NOMO-1 (cell line): ENCODE results near the gene ABT1.

Experiments used
- DNase-seq, 2 experiments: peaks; one replicate each; lab custom pipeline; 2025; ENCODE audit not compliant: unreplicated experiment in 2 of 2; lab: John Stamatoyannopoulos, UW

ABT1 gene

DNA sequence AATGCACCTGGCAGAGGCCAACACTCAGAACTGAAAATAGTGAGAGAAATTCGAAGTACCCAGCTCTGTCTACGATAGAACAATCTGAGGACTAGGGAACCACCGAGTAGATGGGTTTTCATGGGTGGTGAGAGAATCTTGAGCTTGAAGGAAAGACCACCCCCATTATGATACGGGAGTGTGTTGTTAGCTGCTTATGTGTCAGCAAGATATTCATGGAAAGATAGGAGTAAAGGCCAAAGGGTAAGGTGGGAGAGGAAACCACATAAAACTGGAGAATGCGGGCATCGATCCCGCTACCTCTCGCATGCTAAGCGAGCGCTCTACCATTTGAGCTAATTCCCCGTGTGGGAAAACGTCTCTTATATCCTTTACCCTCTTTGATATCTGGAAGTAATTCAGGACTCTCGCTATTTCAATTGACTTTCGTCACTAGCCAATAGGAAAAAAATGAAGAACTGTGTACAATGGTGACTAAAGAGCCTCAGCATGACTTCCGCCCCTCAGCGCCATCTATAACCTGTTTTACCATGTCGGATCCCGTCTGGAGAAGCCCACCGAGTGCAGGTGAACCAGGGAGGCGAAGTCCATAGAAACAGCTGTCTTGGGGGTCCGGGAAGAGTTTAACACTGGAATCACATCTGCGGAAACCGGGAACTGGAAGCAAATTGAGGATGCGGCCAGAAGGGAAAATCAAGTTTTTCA lies 25.0 kb upstream of the ABT1 start:
- peak; percentile 30 to 69 for DNase-seq

DNA sequence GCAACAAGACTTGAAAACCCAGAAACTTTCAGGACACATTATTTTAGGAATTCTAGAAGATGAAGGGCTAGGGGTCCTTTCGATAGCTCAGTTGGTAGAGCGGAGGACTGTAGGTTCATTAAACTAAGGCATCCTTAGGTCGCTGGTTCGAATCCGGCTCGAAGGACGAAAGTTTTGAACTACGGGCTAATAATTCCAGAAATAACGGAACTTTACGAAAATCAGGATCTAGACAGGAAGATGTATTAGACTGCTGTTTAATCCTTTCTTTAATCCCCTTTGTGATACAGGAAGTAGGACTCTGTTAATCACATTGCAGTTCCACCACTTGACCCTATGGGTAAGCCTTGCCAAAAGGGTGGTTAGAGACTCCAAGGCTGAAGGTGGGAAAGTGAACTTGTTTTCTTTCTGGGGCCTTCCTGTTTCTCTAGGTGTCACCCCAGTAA lies 21.2 kb upstream of the ABT1 start:
- peak in 1 of 2 experiments; percentile 24 for DNase-seq

DNA sequence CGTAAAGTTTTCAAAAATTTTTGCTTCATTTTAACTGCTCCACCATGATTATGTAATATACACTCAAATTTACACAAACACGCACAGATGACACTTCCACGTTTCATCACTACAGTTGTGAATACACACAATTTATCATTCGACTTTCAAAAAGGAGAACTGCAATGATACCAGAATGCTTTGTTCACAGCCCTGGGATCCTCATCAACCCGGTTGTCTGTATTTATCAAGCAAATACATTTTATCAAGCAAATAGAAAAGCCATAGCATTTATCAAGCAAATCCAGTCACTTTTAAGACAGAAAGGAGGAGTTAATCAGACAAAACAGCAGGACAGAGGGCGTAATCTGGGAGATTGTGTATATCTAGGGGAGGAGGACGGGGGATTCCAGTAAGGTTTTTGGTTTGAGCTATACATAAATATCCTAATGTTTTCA lies 20.3 kb upstream of the ABT1 start:
- peak in 1 of 2 experiments; percentile 52 for DNase-seq

DNA sequence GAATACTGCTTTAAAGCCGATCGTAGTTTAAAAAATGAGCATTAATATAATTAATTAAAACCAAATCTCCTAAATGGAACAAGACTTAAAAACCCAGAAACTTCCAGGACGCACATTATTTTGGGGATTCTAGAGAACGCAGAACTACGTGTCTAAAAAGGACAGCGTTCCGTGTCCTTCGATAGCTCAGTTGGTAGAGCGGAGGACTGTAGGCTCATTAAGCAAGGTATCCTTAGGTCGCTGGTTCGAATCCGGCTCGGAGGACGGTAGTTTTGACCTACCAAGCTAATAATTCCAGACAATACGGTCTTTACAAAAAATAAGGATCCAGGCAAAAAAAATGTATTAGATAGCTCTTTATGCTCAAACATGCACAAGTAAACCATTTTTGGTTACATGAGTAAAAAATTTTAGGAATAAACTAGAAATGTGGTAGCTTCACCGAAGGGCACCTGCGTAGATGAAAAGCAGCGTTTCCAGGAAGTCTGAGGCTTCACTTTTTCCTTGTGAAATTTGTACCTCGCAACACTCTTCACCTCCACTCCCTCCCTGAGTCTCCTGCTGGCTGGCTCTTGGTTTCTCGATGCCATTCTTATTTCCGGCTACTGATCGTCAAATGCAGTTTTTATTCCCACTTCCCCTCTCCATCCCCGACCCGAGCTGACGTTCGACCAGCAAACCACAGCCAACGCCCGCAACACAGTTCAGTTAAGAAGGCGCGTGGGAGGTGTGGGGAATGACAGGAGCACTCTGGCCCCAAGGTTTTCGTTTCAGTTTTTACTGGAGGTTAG lies 19.6 kb upstream of the ABT1 start:
- DNase-seq = peak; percentile 71 to 72

DNA sequence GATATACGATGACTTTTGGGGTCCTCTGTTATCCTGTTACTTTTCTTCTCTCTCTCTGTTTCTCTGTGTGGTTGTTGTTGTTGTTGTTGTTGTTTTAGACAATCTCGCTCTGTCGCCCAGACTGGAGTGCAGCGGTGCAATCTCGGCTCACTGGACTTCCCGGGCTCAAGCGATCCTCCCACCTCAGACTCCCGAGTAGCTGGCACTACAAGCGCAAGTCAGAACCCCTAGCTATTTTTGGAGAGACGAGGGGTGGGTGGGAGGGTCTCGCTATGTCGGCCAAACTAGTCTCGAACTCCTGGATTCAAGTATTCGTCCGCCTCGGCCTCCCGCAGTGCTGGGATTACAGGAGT lies 19.1 kb upstream of the ABT1 start:
- DNase-seq = no peak

DNA sequence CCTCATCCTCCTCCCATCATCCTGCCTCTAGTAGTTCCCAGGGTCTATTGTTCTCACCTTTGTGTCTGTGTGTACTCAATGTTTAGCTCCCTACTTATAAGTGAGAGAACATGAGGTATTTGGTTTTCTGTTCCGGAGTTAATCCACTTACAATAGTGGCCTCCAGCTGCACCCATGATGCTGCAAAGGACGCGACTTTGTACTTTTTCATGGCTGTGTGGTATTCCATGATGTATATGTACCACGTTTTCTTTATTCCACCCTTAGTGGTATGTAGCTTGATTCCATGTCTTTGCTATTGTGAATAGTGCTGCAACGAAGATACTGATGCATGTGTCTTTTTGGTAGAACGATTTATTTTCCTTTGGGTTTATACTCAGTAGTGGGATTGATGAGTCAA lies 18.5 kb upstream of the ABT1 start:
- no peak for DNase-seq

DNA sequence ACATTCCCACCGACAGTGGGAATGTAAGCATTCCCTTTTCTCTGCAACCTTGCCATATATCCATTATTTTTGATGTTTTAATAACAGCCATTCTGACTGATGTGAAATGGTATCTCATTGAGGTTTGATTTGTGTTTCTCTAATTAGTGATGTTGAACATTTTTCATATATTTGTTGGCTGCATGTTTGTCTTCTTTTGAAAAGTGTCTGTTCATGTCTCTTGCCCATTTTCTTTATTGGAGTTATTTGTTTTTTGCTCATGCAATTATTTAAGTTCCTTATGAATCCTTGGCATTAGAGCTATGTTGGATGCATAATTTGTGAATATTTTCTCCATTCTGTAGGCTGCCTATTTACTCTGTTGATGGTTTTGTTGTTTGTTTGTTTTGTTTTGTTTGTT lies 18.0 kb upstream of the ABT1 start:
- DNase-seq = no peak

DNA sequence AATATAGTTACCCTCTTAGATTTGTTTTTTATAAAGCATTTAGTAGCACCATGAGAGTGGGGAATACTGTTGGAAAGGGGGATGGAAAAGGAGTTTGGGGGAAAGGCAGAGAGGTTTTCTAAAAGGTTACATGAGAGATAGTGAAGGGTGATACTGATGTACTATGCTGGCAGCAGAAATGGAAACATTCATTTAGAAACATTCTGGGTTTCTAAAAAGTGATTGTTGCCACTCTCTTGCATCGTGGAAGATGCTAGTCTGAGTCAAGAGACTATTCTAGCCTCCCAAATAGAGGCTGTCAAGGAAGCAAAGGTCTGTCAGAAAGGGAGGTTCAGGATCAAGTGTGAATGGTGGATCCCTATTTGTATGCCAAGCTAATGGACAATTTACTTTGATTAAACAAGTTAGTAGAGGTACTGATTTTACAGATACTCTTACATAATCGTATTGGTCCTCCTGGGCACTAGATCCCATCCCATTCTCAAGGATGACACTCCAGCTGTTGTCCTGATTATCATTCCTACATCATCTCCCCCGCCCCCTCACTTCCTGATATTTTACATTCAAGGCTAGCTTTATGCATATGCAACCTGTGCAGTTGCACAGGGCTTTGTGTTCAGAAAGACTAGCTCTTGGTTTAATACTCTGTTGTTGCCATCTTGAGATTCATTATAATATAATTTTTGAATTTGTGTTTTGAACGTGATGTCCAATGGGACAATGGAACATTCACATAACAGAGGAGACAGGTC lies 15.4 kb upstream of the ABT1 start:
- DNase-seq = no peak

DNA sequence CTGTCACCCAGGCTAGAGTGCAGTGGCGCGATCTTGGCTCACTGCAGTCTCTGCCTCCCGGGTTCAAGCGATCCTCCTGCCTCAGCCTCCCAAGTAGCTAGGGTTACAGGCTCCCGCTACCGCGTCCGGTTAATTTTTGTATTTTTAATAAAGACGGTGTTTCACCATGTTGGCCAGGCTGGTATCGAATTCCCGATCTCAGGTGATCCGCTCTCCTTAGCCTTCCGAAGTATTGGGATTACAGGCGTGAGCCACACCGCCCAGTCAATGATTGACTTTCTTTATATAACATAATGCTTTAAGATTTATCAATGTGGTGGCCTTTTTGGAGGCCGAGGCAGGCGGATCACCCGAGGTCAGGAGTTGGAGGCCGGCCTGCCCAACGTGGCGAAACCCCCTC lies 7.8 kb upstream of the ABT1 start:
- no peak for DNase-seq

DNA sequence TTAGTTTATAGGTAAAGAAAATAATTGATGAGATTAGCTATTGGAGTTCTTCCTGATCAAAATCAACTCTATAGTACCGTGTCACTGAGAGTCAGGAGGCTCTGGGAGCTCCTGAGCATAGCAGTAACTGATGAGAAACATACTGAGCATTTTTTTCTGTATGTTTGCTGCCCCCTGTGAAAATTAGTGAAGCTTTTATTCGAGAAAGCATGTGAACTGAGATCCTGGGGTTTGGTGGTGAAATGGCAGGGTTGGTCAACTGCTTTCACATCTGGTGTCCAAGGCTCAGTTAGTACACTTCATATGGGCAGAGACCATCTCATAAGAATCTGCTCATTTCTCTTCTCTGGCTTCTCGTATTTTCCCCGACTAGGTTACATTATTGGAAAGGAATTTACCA lies 4.1 kb upstream of the ABT1 start:
- DNase-seq = no peak

DNA sequence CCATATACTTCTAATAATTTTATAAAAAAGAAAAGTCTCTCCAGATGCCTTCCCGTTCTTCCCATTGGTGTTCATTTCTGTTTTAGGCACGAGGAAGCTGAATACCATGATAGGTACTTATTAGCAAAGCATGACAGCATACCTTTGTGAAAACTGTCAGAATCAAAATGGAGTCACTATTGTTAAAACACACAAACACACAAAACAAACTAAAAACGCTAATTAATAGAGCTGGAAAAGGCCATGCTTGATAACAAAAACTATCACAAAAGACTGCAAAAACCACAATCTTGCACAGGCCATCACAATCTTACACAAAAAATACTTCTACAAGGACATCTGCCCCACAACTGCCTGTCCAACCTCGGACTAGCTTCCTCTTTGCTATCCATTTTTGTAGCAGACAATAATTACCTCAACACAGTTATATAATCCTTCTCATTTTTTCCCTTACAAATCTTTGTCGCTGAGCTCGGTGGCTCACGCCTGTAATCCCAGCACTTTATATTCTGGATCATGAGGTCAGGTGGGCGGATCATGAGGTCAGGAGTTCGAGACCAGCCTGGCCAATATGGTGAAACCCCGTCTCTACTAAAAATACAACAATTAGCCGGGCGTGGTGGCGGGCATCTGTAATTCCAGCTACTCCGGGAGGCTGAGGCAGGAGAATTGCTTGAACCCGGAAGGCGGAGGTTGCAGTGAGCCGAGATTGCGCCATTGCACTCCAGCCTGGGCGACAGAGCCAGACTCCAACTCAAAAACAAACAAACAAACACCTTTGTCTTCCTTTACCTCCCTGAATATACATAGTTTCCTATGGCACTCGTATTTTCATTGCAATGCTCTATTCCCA lies 3.2 kb upstream of the ABT1 start:
- no peak for DNase-seq

DNA sequence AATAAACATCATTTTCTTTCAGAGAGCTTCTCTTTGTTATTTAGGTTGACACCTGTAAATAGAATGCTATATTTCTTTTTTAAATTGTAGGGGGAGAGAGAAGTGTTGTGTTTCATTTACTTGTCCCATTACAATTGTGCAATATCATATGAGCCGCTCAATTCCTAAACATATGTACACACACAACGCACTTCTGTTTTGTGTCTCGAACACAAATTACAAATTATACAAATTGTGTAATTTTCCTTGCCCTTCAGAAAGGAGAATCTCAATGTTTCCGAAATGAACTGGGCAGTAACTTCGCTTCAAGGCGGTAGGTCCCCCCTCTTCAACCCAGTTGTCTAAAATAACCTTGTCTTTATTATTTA lies 2.6 kb upstream of the ABT1 start:
- peak in 1 of 2 experiments; percentile 33 for DNase-seq

DNA sequence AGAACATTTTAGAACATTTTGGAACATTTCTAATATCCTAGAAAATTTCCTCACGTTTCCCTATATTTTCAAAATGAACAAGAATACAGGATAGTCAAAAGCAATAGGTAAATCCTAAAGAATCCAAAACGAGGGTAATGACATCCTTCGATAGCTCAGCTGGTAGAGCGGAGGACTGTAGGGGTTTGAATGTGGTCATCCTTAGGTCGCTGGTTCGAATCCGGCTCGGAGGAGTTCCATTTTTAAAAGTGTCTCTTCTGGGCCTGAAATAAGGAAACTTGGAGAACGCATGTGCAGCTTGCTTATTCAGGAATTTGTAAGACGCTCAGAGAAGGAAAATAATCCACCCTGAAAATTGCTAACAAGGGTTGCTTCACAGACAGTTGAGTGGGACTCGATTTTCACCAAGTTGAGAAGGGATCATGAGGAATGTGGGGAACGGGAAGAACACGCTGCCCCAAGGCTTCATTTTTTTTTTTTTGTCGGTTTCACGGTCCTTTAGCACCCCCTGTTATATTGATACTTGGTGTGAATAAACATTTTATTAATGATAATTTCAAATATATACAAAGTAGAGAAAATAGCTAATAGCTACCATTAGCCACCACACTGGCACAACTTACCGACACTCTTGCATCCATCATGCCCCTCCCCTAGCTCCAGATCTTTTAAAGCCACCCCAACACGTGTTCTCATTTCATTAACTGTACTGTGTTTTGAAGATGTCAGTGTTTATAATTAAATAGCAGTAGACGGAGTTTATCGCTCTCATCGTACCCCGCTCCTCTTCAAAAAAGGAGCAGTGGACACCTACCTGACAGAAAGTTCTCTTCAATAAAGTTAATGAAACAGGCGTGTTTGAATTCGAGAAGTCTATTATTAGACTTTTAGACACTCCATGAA lies 1.8 kb upstream of the ABT1 start:
- DNase-seq = no peak

DNA sequence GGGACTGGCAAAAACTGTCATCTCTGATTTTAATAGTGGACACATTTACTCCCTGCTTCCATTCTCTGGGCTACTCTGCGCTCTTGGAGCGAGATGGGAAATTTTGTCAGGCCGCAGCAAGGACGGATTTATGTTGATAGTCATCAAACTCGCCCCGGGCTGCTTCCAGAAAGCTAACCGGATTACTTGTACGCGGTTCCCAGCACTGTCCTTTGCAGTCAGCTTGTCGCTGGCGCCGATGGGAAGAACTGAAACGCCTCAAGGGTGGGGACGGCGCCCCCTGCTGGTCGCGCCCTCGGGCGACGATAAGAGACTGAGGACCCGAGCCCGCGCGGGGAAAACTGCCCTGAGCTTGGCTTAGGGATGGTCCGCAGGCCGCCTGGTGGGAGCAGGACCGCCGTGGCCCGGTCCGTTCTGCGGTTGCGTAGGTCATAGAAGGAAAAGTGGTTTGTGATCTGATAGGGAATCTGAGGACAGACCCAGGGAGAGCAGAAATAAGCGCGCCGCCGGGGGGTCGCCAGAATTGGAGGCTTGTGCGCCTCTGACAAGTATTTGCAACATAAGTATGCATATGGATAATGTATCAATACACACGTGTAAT lies 984 bp upstream of the ABT1 start:
- DNase-seq = peak; percentile 73 to 79

DNA sequence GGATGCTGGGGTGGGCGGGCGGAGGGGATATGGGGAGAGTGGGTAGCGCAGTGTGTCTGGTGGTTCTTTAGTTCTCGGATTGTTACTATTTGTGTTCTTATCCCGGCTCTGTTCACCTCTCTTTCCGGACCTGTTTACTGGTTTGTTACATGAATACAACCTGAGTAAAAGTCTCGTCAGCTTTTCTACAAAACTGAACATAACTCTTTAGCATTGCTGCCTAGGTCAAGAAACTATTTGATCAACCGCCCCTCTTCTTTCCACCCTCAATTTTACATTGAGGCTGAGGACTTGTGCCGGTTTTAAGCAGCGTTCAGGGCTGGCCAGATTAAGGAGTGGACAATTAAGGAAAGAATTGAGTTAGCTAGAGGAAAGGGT lies 625 bp downstream of the ABT1 start:
- DNase-seq = no peak

DNA sequence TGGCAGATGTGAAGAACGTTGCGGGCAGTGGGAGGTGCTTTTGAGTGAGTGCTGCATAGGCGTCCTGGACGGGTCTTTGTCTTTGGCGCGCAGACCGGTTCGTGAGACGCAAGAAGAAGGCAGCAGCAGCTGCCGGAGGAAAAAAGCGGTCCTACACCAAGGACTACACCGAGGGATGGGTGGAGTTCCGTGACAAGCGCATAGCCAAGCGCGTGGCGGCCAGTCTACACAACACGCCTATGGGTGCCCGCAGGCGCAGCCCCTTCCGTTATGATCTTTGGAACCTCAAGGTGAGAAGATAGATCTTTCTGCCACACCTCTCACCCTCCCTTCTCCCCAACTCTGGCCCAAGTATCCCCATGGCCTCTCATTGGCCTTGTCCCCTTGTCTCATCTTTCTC lies 1.1 kb downstream of the ABT1 start:
- no peak for DNase-seq

DNA sequence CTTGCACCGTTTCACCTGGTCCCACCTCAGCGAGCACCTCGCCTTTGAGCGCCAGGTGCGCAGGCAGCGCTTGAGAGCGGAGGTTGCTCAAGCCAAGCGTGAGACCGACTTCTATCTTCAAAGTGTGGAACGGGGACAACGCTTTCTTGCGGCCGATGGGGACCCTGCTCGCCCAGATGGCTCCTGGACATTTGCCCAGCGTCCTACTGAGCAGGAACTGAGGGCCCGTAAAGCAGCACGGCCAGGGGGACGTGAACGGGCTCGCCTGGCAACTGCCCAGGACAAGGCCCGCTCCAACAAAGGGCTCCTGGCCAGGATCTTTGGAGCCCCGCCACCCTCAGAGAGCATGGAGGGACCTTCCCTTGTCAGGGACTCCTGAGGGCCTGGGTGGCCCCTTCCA lies 1.5 kb downstream of the ABT1 start:
- no peak for DNase-seq

DNA sequence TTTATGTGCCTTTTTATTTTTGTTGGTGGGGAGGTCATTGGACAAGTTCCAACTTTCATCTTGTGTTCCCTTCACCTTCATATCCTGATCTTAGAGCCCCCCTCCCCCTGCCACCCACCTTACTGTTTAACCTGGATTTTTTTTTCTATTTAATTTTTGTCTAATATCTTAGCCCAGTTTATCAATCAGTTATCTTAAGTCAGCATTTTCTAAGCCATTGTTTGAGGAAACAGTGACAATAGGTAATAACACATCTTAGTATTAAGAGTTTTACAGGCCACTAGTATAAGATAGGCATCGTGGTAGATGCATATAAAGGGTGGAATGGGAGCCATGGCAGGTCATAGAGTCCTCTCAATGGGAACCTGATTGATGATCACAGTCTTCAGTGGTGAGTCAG lies 2.4 kb downstream of the ABT1 start:
- no peak for DNase-seq

DNA sequence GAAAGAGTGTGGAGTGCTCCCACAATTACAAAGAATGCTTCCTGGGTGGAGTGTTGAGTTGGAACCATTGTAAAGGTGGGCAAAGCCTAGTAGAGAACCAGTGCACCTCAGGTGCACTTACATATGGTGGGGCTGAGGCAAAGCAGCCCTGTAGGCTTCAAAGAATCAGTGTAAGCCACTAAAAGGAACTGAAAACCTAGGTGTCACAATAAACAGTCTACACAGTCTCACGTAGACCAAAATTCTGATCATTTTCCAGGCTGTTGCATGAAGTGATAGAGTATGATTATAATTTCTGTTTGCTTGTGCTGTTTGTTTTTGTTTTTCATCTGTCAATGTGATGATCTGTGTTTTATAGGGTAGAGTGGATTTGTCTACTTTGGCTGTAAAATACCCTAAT lies 2.8 kb downstream of the ABT1 start:
- DNase-seq = no peak
